Suprapubic skin (tissue), 4 donors: ENCODE measurements around the gene FRAS1. TPM values are rescaled to one million over a fixed set of nuclear protein-coding genes. Genes with fewer than 3 reads are reported as not detected.

Experiments used
- DNase-seq, 2 donors: peaks; one replicate each; pipeline ENCODE4 v3.0.0-alpha.2; 2019; ENCODE audit warnings: low spot score in 2 of 2
- H3K27ac ChIP-seq: fragments of 200-600 bp; sonication (generic); one replicate; pipeline ENCODE4 v1.5.1; 2019
- H3K27me3 ChIP-seq: fragments of 200-600 bp; sonication (generic); one replicate; pipeline ENCODE4 v1.5.1; 2019
- H3K36me3 ChIP-seq: fragments of 200-600 bp; sonication (generic); one replicate; pipeline ENCODE4 v1.5.1; 2019
- H3K4me1 ChIP-seq: fragments of 200-600 bp; sonication (generic); one replicate; pipeline ENCODE4 v1.5.1; 2019
- H3K4me3 ChIP-seq: fragments of 200-600 bp; sonication (generic); one replicate; pipeline ENCODE4 v1.5.1; 2019; ENCODE audit warnings: mild to moderate bottlenecking
- H3K9me3 ChIP-seq: fragments of 200-600 bp; sonication (generic); one replicate; pipeline ENCODE4 v1.5.1; 2019
- CTCF ChIP-seq, 2 donors: fragments of 200-600 bp in 1 of 2; fragments of 450-650 bp in 1 of 2; sonication (generic) in 1 of 2; IDR thresholded peaks; one replicate each; pipeline ENCODE4 v1.5.1; 2016 to 2019; ENCODE audit warnings: antibody characterized with exemption in 2 of 2, mild to moderate bottlenecking in 1 of 2, moderate library complexity in 1 of 2
- EP300 ChIP-seq: sonication (generic); formaldehyde crosslinking; IDR thresholded peaks from one replicate; pipeline ENCODE4 v1.6.1; 2017; ENCODE audit warnings: antibody characterized with exemption
- POLR2A ChIP-seq, 2 donors: fragments of 450-650 bp; IDR thresholded peaks; one replicate each; pipeline ENCODE4 v1.6.1; 2017; ENCODE audit warnings: antibody characterized with exemption in 2 of 2, mild to moderate bottlenecking in 2 of 2, moderate library complexity in 2 of 2
- POLR2AphosphoS5 ChIP-seq, 3 donors: sonication (generic); formaldehyde crosslinking; IDR thresholded peaks; one replicate each; pipeline ENCODE4 v1.6.1; 2017; ENCODE audit warnings: antibody characterized with exemption in 3 of 3
- WGBS: methylation state at CpG from one replicate; pipeline ENCODE4 v1.1.5; 2018; 5-methylcytosine and 5-hydroxymethylcytosine counted together
- total RNA-seq, 4 donors: library from RNA; depleted of rRNA; stranded (reverse); fragments of >200 nt; gene quantifications; one replicate each; pipeline ENCODE4 v1.1.0, GENCODE V29; 2016

The FRAS1 gene
- total RNA-seq, 4 donors from 2014 or later, result 1.4 to 24.9 (median 3.8) TPM

- Histone ChIP-seq H3K9me3 (no peaks in the 10 kb centered on the region), H3K27ac (no peak overlapping the region), H3K4me1 (no peaks in the 10 kb centered on the region), H3K36me3 (no peaks in the 10 kb centered on the region), H3K27me3 (no peaks in the 10 kb centered on the region), H3K4me3 (no peak overlapping the region)
- no peak for DNase-seq
- TF ChIP-seq EP300 (no peak), POLR2A (IDR thresholded peaks at IDR 0.05) (no peak)
Observed at GRCh38 chr4:78184584-78184983, 127.5 kb downstream of the FRAS1 start.

- Histone ChIP-seq H3K27me3 (no peaks in the 10 kb centered on the region), H3K4me3 (no peak overlapping the region), H3K36me3 (no peaks in the 10 kb centered on the region), H3K27ac (no peak overlapping the region), H3K9me3 (no peaks in the 10 kb centered on the region), H3K4me1 (no peaks in the 10 kb centered on the region)
- no peak for TF ChIP-seq POLR2A (IDR thresholded peaks at IDR 0.05)
- no peak for TF ChIP-seq POLR2AphosphoS5 (IDR thresholded peaks at IDR 0.05)
- TF ChIP-seq EP300, result no peak
- no peak for TF ChIP-seq CTCF (IDR thresholded peaks at IDR 0.05)
- no peak for DNase-seq
- 84% methylated on average over 2 of the region's 2 CpGs for WGBS
Observed at GRCh38 chr4:78185117-78185516, 128.0 kb downstream of the FRAS1 start.

GRCh38 chr4:78186597-78187543 lies 129.7 kb downstream of the FRAS1 start:
- Histone ChIP-seq H3K9me3 (no peaks in the 10 kb centered on the region), H3K4me3 (no peak overlapping the region), H3K27me3 (no peaks in the 10 kb centered on the region), H3K36me3 (no peaks in the 10 kb centered on the region), H3K4me1 (no peaks in the 10 kb centered on the region), H3K27ac (no peak overlapping the region)
- TF ChIP-seq EP300, result no peak
- TF ChIP-seq CTCF (IDR thresholded peaks at IDR 0.05), result no peak
- TF ChIP-seq POLR2AphosphoS5 (IDR thresholded peaks at IDR 0.05), result no peak
- no peak for TF ChIP-seq POLR2A (IDR thresholded peaks at IDR 0.05)
- DNase-seq, result no peak
- 61% methylated on average over 6 of the region's 6 CpGs for WGBS

GRCh38 chr4:78190068-78190467 lies 132.9 kb downstream of the FRAS1 start:
- WGBS, result 90% methylated on average over 1 of the region's 1 CpG
- Histone ChIP-seq H3K9me3 (peaks cover 4% of the 10 kb centered on the region), H3K4me3 (no peak overlapping the region), H3K4me1 (no peaks in the 10 kb centered on the region), H3K27ac (no peak overlapping the region), H3K36me3 (no peaks in the 10 kb centered on the region), H3K27me3 (no peaks in the 10 kb centered on the region)
- TF ChIP-seq POLR2AphosphoS5 (IDR thresholded peaks at IDR 0.05) (no peak), EP300 (no peak), POLR2A (IDR thresholded peaks at IDR 0.05) (no peak), CTCF (IDR thresholded peaks at IDR 0.05) (no peak)
- DNase-seq, result no peak

GRCh38 chr4:78190595-78190994 lies 133.5 kb downstream of the FRAS1 start:
- no peak overlapping the region for H3K27ac ChIP-seq

More at GRCh38 chr4:78190595-78190994, 133.5 kb downstream of the FRAS1 start:
- H3K27me3 ChIP-seq, result no peaks in the 10 kb centered on the region
- no peak for DNase-seq
- H3K9me3 ChIP-seq, result peaks cover 9% of the 10 kb centered on the region
- no peak for TF ChIP-seq CTCF (IDR thresholded peaks at IDR 0.05)
- no peak for TF ChIP-seq POLR2A (IDR thresholded peaks at IDR 0.05)
- TF ChIP-seq POLR2AphosphoS5 (IDR thresholded peaks at IDR 0.05), result no peak
- no peak for TF ChIP-seq EP300
- H3K4me1 ChIP-seq, result no peaks in the 10 kb centered on the region
- H3K4me3 ChIP-seq, result no peak overlapping the region
- H3K36me3 ChIP-seq, result no peaks in the 10 kb centered on the region
